HepG2 (cell line): ENCODE results near the gene C1orf50. TPM values are rescaled to one million over a fixed set of nuclear protein-coding genes. Genes with fewer than 3 reads are reported as not detected.
A peak's percentile ranks its signal among the peaks of the same experiment; 100 is the strongest.

Experiments
- GATAD1 ChIP-seq: IDR thresholded peaks from 2 replicates; pipeline ENCODE4 v1.6.1; 2016; ENCODE audit warnings: missing genetic modification reagents, missing compliant biosample characterization
- HNF4G ChIP-seq, 2 experiments: sonication (generic) in 1 of 2; formaldehyde crosslinking in 1 of 2; IDR thresholded peaks; 2 replicates each; pipeline versions ENCODE4 v1.4.0 to v1.6.1; 2011 to 2020; ENCODE audit warnings: borderline replicate concordance in 2 of 2, low read depth in 2 of 2, mild to moderate bottlenecking in 2 of 2, low read length in 1 of 2, missing genetic modification reagents in 1 of 2, moderate library complexity in 1 of 2
- MEF2D ChIP-seq: sonication (generic); formaldehyde crosslinking; IDR thresholded peaks from 2 replicates; pipeline ENCODE4 v1.5.1; 2020; ENCODE audit warnings: mild to moderate bottlenecking, missing genetic modification reagents
- NFRKB ChIP-seq: fragments of 450-650 bp; IDR thresholded peaks from 2 replicates; pipeline ENCODE4 v1.6.1; 2017
- PAXIP1 ChIP-seq: sonication (generic); formaldehyde crosslinking; conservative IDR thresholded peaks from 2 replicates; pipeline ENCODE4 v1.4.0; 2020; ENCODE audit warnings: mild to moderate bottlenecking, missing genetic modification reagents, moderate library complexity
- PHF20 ChIP-seq: sonication (generic); formaldehyde crosslinking; IDR thresholded peaks from 2 replicates; pipeline ENCODE4 v1.5.0; 2020; ENCODE audit warnings: mild to moderate bottlenecking, missing genetic modification reagents
- POGZ ChIP-seq: sonication (generic); formaldehyde crosslinking; IDR thresholded peaks from 2 replicates; pipeline ENCODE4 v1.4.0; 2020; ENCODE audit warnings: mild to moderate bottlenecking, missing genetic modification reagents
- POLR2A ChIP-seq, 2 experiments: IDR thresholded peaks; 2 replicates each; pipeline ENCODE4 v1.6.1; 2011; ENCODE audit warnings: low read depth in 2 of 2, low read length in 2 of 2, mild to moderate bottlenecking in 1 of 2, moderate library complexity in 1 of 2; ENCODE audit not compliant: insufficient read depth in 1 of 2
- PRPF4 ChIP-seq: fragments of 200-400 bp; formaldehyde crosslinking; IDR thresholded peaks from 2 replicates; pipeline ENCODE4 v1.6.1; 2016; ENCODE audit warnings: low read length, low read depth; ENCODE audit not compliant: poor library complexity, severe bottlenecking
- RFXAP ChIP-seq: sonication (generic); formaldehyde crosslinking; IDR thresholded peaks from 2 replicates; pipeline ENCODE4 v1.4.0; 2020; ENCODE audit warnings: missing genetic modification reagents, borderline replicate concordance
- SIN3A ChIP-seq: IDR thresholded peaks from 2 replicates; pipeline ENCODE4 v1.6.1; 2011; ENCODE audit warnings: low read depth, mild to moderate bottlenecking, control low read depth, low read length, borderline replicate concordance
- YY1 ChIP-seq: IDR thresholded peaks from 2 replicates; pipeline ENCODE4 v1.6.1; 2011; ENCODE audit warnings: low read length, low read depth, moderate library complexity, mild to moderate bottlenecking; ENCODE audit not compliant: insufficient read depth, insufficient replicate concordance
- ZBTB38 ChIP-seq: sonication (generic); formaldehyde crosslinking; IDR thresholded peaks from 2 replicates; pipeline ENCODE4 v1.5.1; 2020; ENCODE audit warnings: mild to moderate bottlenecking, missing genetic modification reagents
- ZNF264 ChIP-seq: sonication (generic); formaldehyde crosslinking; IDR thresholded peaks from 2 replicates; pipeline ENCODE4 v1.4.0; 2020; ENCODE audit warnings: missing genetic modification reagents
- ZNF496 ChIP-seq: sonication (generic); formaldehyde crosslinking; IDR thresholded peaks from 2 replicates; pipeline ENCODE4 v1.8.1; 2023; ENCODE audit warnings: mild to moderate bottlenecking, moderate library complexity, missing genetic modification reagents; ENCODE audit not compliant: insufficient replicate concordance
- ZNF644 ChIP-seq: IDR thresholded peaks from 2 replicates; pipeline ENCODE4 v1.6.1; 2016; ENCODE audit warnings: low read depth
- polyA plus RNA-seq, 8 experiments: library from polyadenylated mRNA; depleted of rRNA in 3 of 8; stranded (reverse) in 7 of 8; unstranded in 1 of 8; fragments of >200 nt; fragmentation: Illumina TruSeq in 4 of 8; extraction: Trizol in 4 of 8; gene quantifications; 2 replicates each; pipeline versions ENCODE4 v1.2.1 to v1.2.3, GENCODE V29; 2011 to 2016; ENCODE audit warnings: low read depth in 4 of 8, missing spikeins in 1 of 8, mixed read lengths in 1 of 8; ENCODE audit not compliant: insufficient read depth in 1 of 8
- total RNA-seq, 5 experiments: library from RNA; depleted of rRNA; stranded (reverse); fragments of >200 nt; fragmentation: Illumina TruSeq; extraction: Trizol; gene quantifications; 2 replicates each; pipeline ENCODE4 v1.2.3, GENCODE V29; 2016; ENCODE audit warnings: low read depth in 1 of 5
- TF ChIP-seq, protein P1 (sequence below): sonication (generic); formaldehyde crosslinking; IDR thresholded peaks from 2 replicates; pipeline ENCODE4 v1.4.0; 2020; ENCODE audit warnings: missing genetic modification reagents
- TF ChIP-seq, protein P2 (sequence below): sonication (generic); formaldehyde crosslinking; IDR thresholded peaks from 2 replicates; pipeline ENCODE4 v1.5.1; 2020; ENCODE audit warnings: mild to moderate bottlenecking, missing genetic modification reagents, borderline replicate concordance

C1orf50 gene
- total and polyA plus RNA-seq, 2 of the 13 experiments (the other 11 are each of a cell fraction or from before 2014, with no cell fraction given): 4.3 to 4.8 TPM

GRCh38 chr1:42816585-42817439 is 49.8 kb downstream of the C1orf50 start, which contains the start of the genes ERMAP and SVBP (continued):
- TF ChIP-seq, protein P1, sequence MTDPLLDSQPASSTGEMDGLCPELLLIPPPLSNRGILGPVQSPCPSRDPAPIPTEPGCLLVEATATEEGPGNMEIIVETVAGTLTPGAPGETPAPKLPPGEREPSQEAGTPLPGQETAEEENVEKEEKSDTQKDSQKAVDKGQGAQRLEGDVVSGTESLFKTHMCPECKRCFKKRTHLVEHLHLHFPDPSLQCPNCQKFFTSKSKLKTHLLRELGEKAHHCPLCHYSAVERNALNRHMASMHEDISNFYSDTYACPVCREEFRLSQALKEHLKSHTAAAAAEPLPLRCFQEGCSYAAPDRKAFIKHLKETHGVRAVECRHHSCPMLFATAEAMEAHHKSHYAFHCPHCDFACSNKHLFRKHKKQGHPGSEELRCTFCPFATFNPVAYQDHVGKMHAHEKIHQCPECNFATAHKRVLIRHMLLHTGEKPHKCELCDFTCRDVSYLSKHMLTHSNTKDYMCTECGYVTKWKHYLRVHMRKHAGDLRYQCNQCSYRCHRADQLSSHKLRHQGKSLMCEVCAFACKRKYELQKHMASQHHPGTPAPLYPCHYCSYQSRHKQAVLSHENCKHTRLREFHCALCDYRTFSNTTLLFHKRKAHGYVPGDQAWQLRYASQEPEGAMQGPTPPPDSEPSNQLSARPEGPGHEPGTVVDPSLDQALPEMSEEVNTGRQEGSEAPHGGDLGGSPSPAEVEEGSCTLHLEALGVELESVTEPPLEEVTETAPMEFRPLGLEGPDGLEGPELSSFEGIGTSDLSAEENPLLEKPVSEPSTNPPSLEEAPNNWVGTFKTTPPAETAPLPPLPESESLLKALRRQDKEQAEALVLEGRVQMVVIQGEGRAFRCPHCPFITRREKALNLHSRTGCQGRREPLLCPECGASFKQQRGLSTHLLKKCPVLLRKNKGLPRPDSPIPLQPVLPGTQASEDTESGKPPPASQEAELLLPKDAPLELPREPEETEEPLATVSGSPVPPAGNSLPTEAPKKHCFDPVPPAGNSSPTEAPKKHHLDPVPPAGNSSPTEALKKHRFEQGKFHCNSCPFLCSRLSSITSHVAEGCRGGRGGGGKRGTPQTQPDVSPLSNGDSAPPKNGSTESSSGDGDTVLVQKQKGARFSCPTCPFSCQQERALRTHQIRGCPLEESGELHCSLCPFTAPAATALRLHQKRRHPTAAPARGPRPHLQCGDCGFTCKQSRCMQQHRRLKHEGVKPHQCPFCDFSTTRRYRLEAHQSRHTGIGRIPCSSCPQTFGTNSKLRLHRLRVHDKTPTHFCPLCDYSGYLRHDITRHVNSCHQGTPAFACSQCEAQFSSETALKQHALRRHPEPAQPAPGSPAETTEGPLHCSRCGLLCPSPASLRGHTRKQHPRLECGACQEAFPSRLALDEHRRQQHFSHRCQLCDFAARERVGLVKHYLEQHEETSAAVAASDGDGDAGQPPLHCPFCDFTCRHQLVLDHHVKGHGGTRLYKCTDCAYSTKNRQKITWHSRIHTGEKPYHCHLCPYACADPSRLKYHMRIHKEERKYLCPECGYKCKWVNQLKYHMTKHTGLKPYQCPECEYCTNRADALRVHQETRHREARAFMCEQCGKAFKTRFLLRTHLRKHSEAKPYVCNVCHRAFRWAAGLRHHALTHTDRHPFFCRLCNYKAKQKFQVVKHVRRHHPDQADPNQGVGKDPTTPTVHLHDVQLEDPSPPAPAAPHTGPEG: peak; percentile 62
- TF ChIP-seq MEF2D: no peak
- TF ChIP-seq ZBTB38 (CRISPR knock-in tag): peak; percentile 10; the same call in 1 of the 2 replicates
- no peak for TF ChIP-seq ZNF644
- TF ChIP-seq RFXAP: peak; percentile 37; the same call in 1 of the 2 replicates
- 0 out of 2 replicates have a peak, but pooled peaks have one; percentile 19 for TF ChIP-seq ZNF264 (CRISPR knock-in tag)
- TF ChIP-seq NFRKB: no peak
- peak; percentile 2; the same call in 1 of the 2 replicates for TF ChIP-seq HNF4G (IDR thresholded peaks at IDR 0.05; ENCODE audit: borderline replicate concordance, low read depth, low read length)
- TF ChIP-seq HNF4G (CRISPR knock-in tag; IDR thresholded peaks at IDR 0.05; ENCODE audit: borderline replicate concordance, low read depth): no peak
- TF ChIP-seq ZNF496 (CRISPR knock-in tag): no peak
- peak; percentile 74 to 86 for TF ChIP-seq POLR2A (IDR thresholded peaks at IDR 0.05; ENCODE audit: insufficient read depth in 1 of 2, low read depth in 2 of 2, low read length in 2 of 2)
- peak; percentile 44; the same call in 1 of the 2 replicates for TF ChIP-seq PAXIP1 (CRISPR knock-in tag)
- TF ChIP-seq PHF20 (CRISPR knock-in tag): peak; percentile 38; the same call in 1 of the 2 replicates
- peak; percentile 74; the same call in 1 of the 2 replicates for TF ChIP-seq SIN3A
- no peak for TF ChIP-seq PRPF4
- no peak for TF ChIP-seq GATAD1 (CRISPR knock-in tag)
- TF ChIP-seq POGZ (CRISPR knock-in tag): peak; percentile 3; the same call in 1 of the 2 replicates
- peak; percentile 93 for TF ChIP-seq YY1
- TF ChIP-seq, protein P2, sequence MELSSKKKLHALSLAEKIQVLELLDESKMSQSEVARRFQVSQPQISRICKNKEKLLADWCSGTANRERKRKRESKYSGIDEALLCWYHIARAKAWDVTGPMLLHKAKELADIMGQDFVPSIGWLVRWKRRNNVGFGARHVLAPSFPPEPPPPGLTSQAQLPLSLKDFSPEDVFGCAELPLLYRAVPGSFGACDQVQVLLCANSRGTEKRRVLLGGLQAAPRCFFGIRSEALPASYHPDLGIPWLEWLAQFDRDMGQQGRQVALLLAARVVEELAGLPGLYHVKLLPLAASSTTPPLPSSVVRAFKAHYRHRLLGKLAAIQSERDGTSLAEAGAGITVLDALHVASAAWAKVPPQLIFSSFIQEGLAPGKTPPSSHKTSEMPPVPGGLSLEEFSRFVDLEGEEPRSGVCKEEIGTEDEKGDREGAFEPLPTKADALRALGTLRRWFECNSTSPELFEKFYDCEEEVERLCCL (CRISPR knock-in tag): no peak
